ENCODE data around the gene NDUFA11. TPM values are rescaled to one million over a fixed set of nuclear protein-coding genes. Genes with fewer than 3 reads are reported as not detected.

Gene NDUFA11
- total RNA-seq, 1 donor from 2014 or later = 203 TPM

GRCh38 chr19:5870986-5871394 is 32.6 kb downstream of the NDUFA11 start:
- Histone ChIP-seq H3K36me3 (ENCODE audit: control insufficient read depth, insufficient read depth, low read length) (no peaks in the 10 kb centered on the region), H3K27me3 (ENCODE audit: control insufficient read depth, insufficient read depth, low read length) (peaks cover 2% of the 10 kb centered on the region), H3K4me3 (ENCODE audit: low read depth, low read length) (no peak overlapping the region)
- TF ChIP-seq CTCF (IDR thresholded peaks at IDR 0.05; ENCODE audit: insufficient read depth, low read length, poor library complexity, severe bottlenecking) = no peak
- DNase-seq (ENCODE audit: low read depth) = no peak

DNA sequence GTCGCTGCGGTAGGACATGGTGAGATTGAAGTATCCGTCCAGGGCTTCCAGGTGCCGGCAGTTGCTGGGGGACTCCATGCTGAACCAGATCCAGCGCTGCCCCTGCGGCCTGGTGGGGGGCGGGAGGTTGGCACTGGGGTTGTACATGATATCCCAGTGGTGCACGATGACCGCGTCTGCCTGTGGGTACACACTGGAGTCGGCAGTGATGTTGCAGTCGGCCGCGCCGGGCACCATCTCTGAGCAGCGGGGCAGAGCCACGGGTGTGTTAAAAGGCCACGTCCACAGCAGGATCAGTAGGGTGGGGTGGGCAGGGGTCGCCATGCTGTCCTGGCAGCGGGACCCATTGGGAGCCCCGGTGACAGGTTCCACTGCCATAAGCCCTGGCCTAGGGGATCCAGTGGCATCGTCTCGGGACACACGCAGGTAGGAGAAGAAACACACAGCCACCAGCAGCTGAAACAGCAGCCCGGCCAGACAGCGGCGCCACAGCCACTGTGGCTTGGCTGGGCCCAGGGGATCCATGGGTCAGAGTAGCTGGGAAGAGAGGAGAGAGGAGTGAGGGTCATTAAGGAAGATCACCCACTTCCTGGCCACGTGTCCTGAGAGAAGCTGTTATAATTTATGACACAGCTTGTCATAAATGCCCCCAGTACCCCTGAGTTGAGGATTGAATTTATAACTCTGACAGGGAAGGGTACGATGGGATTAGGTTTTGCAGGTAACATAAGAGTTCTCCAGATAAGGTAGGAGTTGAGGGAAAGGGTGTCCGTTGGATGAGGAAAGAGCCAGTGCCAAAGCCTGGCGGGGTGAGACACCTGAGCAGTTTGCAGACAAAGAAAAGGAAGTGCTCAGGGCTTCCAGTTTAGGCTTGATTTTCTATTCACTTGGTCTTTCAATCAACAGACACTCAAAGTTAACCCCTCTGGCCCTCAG is 36.1 kb downstream of the NDUFA11 start:
- no peaks in the 10 kb centered on the region for H3K36me3 ChIP-seq (ENCODE audit: control insufficient read depth, insufficient read depth, low read length)
- no peak for TF ChIP-seq CTCF (IDR thresholded peaks at IDR 0.05; ENCODE audit: insufficient read depth, low read length, poor library complexity, severe bottlenecking)
- DNase-seq (ENCODE audit: low read depth) = no peak
- H3K4me3 ChIP-seq (ENCODE audit: low read depth, low read length) = no peak overlapping the region
- H3K27me3 ChIP-seq (ENCODE audit: control insufficient read depth, insufficient read depth, low read length) = peaks cover 7% of the 10 kb centered on the region

- no peak overlapping the region for H3K4me3 ChIP-seq (ENCODE audit: low read depth, low read length)
- no peak for DNase-seq (ENCODE audit: low read depth)
- TF ChIP-seq CTCF (IDR thresholded peaks at IDR 0.05; ENCODE audit: insufficient read depth, low read length, poor library complexity, severe bottlenecking) = no peak
- H3K27me3 ChIP-seq (ENCODE audit: control insufficient read depth, insufficient read depth, low read length) = peaks cover 7% of the 10 kb centered on the region
- H3K36me3 ChIP-seq (ENCODE audit: control insufficient read depth, insufficient read depth, low read length) = no peaks in the 10 kb centered on the region
Measured at GRCh38 chr19:5865772-5866171, 37.8 kb downstream of the NDUFA11 start.

GRCh38 chr19:5864725-5865486 is 38.7 kb downstream of the NDUFA11 start:
- DNase-seq (ENCODE audit: low read depth) = no peak
- Histone ChIP-seq H3K36me3 (ENCODE audit: control insufficient read depth, insufficient read depth, low read length) (no peaks in the 10 kb centered on the region), H3K4me3 (ENCODE audit: low read depth, low read length) (no peak overlapping the region), H3K27me3 (ENCODE audit: control insufficient read depth, insufficient read depth, low read length) (peaks cover 7% of the 10 kb centered on the region)
- TF ChIP-seq CTCF (IDR thresholded peaks at IDR 0.05; ENCODE audit: insufficient read depth, low read length, poor library complexity, severe bottlenecking) = peak; percentile 10

DNA sequence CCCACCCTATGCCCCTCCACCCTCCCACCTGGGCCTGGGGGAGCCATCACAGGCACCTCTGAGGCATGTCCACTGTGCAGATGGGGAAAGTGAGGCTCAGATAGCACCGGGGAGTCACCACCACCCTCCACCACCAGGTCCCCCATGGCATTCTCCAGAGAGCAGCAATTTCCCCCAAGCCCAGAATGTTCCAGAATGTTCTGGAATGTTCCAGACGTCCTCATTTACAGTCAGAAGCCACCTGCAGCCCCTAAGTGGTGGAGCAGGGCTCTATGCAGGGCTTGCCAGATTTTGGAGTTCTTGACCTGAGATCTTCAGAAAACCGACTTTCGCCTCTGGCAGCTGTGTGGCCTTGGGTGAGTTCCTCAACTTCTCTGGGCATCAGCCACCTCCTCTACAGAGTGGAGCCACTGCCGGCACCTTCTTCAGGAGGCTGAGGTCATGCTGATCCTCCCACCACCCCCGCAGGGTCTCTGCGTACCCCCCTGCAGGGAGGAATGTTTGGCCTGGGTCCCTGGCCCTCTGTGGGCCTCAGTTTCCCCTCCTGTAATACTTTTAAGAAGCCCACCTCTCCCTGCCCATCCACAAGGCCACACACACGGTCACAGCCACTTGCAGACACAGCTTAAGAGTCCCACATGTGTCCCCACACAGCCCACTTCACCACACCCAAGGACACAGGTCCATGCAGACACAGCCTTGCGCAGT is 39.4 kb downstream of the NDUFA11 start:
- DNase-seq (ENCODE audit: low read depth) = no peak
- peaks cover 7% of the 10 kb centered on the region for H3K27me3 ChIP-seq (ENCODE audit: control insufficient read depth, insufficient read depth, low read length)
- no peak for TF ChIP-seq CTCF (IDR thresholded peaks at IDR 0.05; ENCODE audit: insufficient read depth, low read length, poor library complexity, severe bottlenecking)

More for the DNA sequence above, 39.4 kb downstream of the NDUFA11 start:
- Histone ChIP-seq H3K4me3 (ENCODE audit: low read depth, low read length) (no peak overlapping the region), H3K36me3 (ENCODE audit: control insufficient read depth, insufficient read depth, low read length) (no peaks in the 10 kb centered on the region)

All from kidney epithelial cell (primary cell).